Mesendoderm (in vitro differentiated cells): ENCODE results near the gene CALD1.

Experiments used
- DNase-seq: peaks from one replicate; pipeline ENCODE4 v3.0.0; 2013
- H2AK5ac ChIP-seq: 2 replicates; pipeline ENCODE4 v1.6.1; 2013; ENCODE audit warnings: low read length, inconsistent platforms
- H2BK120ac ChIP-seq: 2 replicates; pipeline ENCODE4 v1.6.1; 2013; ENCODE audit warnings: low read depth, mild to moderate bottlenecking, low read length, moderate library complexity, mixed read lengths
- H2BK15ac ChIP-seq: replicated peaks from 2 replicates; pipeline ENCODE4 v1.6.1; 2013; ENCODE audit warnings: low read depth, mild to moderate bottlenecking, moderate library complexity
- H2BK5ac ChIP-seq: 2 replicates; pipeline ENCODE4 v1.6.1; 2013; ENCODE audit warnings: low read length, inconsistent platforms
- H3K18ac ChIP-seq: 2 replicates; pipeline ENCODE4 v1.6.1; 2013; ENCODE audit warnings: mild to moderate bottlenecking, low read length, mixed read lengths
- H3K23ac ChIP-seq: one replicate; pipeline ENCODE4 v1.6.1; 2013; ENCODE audit warnings: low read length
- H3K27ac ChIP-seq: 2 replicates; pipeline ENCODE4 v1.5.1; 2013; ENCODE audit warnings: low read depth, mild to moderate bottlenecking, inconsistent platforms, low read length, moderate library complexity
- H3K27me3 ChIP-seq: 2 replicates; pipeline ENCODE4 v1.6.1; 2013; ENCODE audit warnings: low read length, control low read depth, mild to moderate bottlenecking, inconsistent platforms; ENCODE audit not compliant: insufficient read depth, poor library complexity
- H3K36me3 ChIP-seq: 2 replicates; pipeline ENCODE4 v1.6.1; 2013; ENCODE audit warnings: low read length, inconsistent platforms; ENCODE audit not compliant: control insufficient read depth, insufficient read depth
- H3K4ac ChIP-seq: one replicate; pipeline ENCODE4 v1.6.1; 2013; ENCODE audit warnings: low read depth, mild to moderate bottlenecking, low read length, moderate library complexity
- H3K4me1 ChIP-seq: 2 replicates; pipeline ENCODE4 v1.6.1; 2013; ENCODE audit warnings: low read depth, low read length, inconsistent platforms; ENCODE audit not compliant: control insufficient read depth
- H3K4me2 ChIP-seq: 2 replicates; pipeline ENCODE4 v1.6.1; 2013; ENCODE audit warnings: low read length
- H3K4me3 ChIP-seq: 2 replicates; pipeline ENCODE4 v1.5.1; 2013; ENCODE audit warnings: mild to moderate bottlenecking, low read length
- H3K56ac ChIP-seq: one replicate; pipeline ENCODE4 v1.6.1; 2013; ENCODE audit warnings: low read length
- H3K79me1 ChIP-seq: 2 replicates; pipeline ENCODE4 v1.6.1; 2013; ENCODE audit warnings: low read length, inconsistent platforms
- H3K79me2 ChIP-seq: 2 replicates; pipeline ENCODE4 v1.6.1; 2013; ENCODE audit warnings: mild to moderate bottlenecking, low read length; ENCODE audit not compliant: control insufficient read depth, insufficient read depth
- H3K9ac ChIP-seq: 2 replicates; pipeline ENCODE4 v1.6.1; 2013; ENCODE audit warnings: low read length, inconsistent platforms
- H4K5ac ChIP-seq: one replicate; pipeline ENCODE4 v1.6.1; 2013; ENCODE audit warnings: low read length
- H4K8ac ChIP-seq: one replicate; pipeline ENCODE4 v1.6.1; 2013; ENCODE audit warnings: low read depth, mild to moderate bottlenecking, control low read depth, low read length, moderate library complexity
- WGBS: extraction: QIAGEN DNeasy Blood & Tissue Kit; methylation state at CpG from one replicate; pipeline ENCODE4 v1.1.7; 2013; ENCODE audit warnings: low lambda C conversion rate, missing lambda C conversion rate; ENCODE audit not compliant: insufficient coverage; ENCODE audit errors: extremely low coverage; 5-methylcytosine and 5-hydroxymethylcytosine counted together

CALD1 gene

DNA sequence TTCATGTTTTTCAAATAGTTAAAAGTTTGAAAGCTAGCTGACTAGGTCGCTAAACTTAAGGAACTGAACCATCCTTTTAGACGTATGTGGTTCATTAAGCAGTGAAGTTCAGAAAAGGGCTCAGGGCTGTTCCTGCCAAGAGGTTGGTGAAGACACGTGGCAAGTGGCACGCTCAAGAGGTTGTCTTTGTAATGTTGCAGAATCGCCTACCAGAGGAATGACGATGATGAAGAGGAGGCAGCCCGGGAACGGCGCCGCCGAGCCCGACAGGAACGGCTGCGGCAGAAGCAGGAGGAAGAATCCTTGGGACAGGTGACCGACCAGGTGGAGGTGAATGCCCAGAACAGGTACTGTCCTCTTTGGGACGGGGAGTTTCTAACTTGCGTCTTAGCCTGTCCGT is 149.1 kb downstream of the CALD1 start:
- no peak for DNase-seq
- Histone ChIP-seq H4K8ac (no peak overlapping the region), H2AK5ac (no peak overlapping the region), H3K36me3 (peaks cover 3% of the 10 kb centered on the region), H2BK5ac (no peak overlapping the region), H3K27me3 (no peaks in the 10 kb centered on the region), H4K5ac (no peak overlapping the region), H2BK120ac (no peak overlapping the region), H3K9ac (no peak overlapping the region), H2BK15ac (no peak overlapping the region), H3K18ac (no peak overlapping the region), H3K4me2 (no peak overlapping the region), H3K56ac (no peak overlapping the region), H3K23ac (no peak overlapping the region), H3K79me2 (no peaks in the 10 kb centered on the region), H3K27ac (no peak overlapping the region), H3K4me1 (no peaks in the 10 kb centered on the region), H3K4ac (no peak overlapping the region), H3K79me1 (peaks cover 6% of the 10 kb centered on the region), H3K4me3 (no peak overlapping the region)
- WGBS, result no CpG with 5 or more reads among the region's 18 CpGs

GRCh38 chr7:134931487-134931886 is 152.1 kb downstream of the CALD1 start:
- Histone ChIP-seq H2BK15ac (no peak overlapping the region), H3K23ac (no peak overlapping the region), H2BK120ac (no peak overlapping the region), H3K56ac (no peak overlapping the region), H3K18ac (no peak overlapping the region), H3K4me1 (no peaks in the 10 kb centered on the region), H2AK5ac (no peak overlapping the region), H3K4ac (no peak overlapping the region), H3K27ac (no peak overlapping the region), H4K5ac (no peak overlapping the region), H3K4me3 (no peak overlapping the region), H3K79me1 (peaks cover 6% of the 10 kb centered on the region), H3K36me3 (peaks cover 5% of the 10 kb centered on the region), H2BK5ac (no peak overlapping the region), H3K79me2 (no peaks in the 10 kb centered on the region), H3K9ac (no peak overlapping the region), H4K8ac (no peak overlapping the region), H3K4me2 (no peak overlapping the region), H3K27me3 (no peaks in the 10 kb centered on the region)
- no peak for DNase-seq
- WGBS, result no CpG with 5 or more reads among the region's 1 CpG

GRCh38 chr7:134932707-134933370 is 153.4 kb downstream of the CALD1 start:
- Histone ChIP-seq H4K5ac (no peak overlapping the region), H3K4me3 (no peak overlapping the region), H3K79me1 (peaks cover 6% of the 10 kb centered on the region), H3K27me3 (no peaks in the 10 kb centered on the region), H3K9ac (no peak overlapping the region), H3K27ac (no peak overlapping the region), H3K79me2 (no peaks in the 10 kb centered on the region), H3K4me2 (no peak overlapping the region), H2BK15ac (no peak overlapping the region), H2BK5ac (no peak overlapping the region), H4K8ac (no peak overlapping the region), H3K4me1 (no peaks in the 10 kb centered on the region), H2AK5ac (no peak overlapping the region), H3K18ac (no peak overlapping the region), H3K4ac (no peak overlapping the region), H2BK120ac (no peak overlapping the region), H3K36me3 (peaks cover 5% of the 10 kb centered on the region), H3K23ac (no peak overlapping the region), H3K56ac (no peak overlapping the region)
- DNase-seq, result no peak
- WGBS, result no CpG with 5 or more reads among the region's 17 CpGs

DNA sequence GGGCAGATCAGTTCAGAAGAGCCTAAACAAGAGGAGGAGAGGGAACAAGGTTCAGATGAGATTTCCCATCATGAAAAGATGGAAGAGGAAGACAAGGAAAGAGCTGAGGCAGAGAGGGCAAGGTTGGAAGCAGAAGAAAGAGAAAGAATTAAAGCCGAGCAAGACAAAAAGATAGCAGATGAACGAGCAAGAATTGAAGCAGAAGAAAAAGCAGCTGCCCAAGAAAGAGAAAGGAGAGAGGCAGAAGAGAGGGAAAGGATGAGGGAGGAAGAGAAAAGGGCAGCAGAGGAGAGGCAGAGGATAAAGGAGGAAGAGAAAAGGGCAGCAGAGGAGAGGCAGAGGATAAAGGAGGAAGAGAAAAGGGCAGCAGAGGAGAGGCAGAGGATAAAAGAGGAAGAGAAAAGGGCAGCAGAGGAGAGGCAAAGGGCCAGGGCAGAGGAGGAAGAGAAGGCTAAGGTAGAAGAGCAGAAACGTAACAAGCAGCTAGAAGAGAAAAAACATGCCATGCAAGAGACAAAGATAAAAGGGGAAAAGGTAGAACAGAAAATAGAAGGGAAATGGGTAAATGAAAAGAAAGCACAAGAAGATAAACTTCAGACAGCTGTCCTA is 154.1 kb downstream of the CALD1 start:
- no peak for DNase-seq
- WGBS, result no CpG with 5 or more reads among the region's 3 CpGs
- H2BK5ac ChIP-seq, result no peak overlapping the region
- H3K23ac ChIP-seq, result no peak overlapping the region
- no peaks in the 10 kb centered on the region for H3K27me3 ChIP-seq
- no peak overlapping the region for H2BK120ac ChIP-seq
- H3K36me3 ChIP-seq, result peaks cover 5% of the 10 kb centered on the region
- no peak overlapping the region for H2BK15ac ChIP-seq
- H3K27ac ChIP-seq, result no peak overlapping the region
- no peak overlapping the region for H2AK5ac ChIP-seq
- no peaks in the 10 kb centered on the region for H3K4me1 ChIP-seq
- no peak overlapping the region for H3K4ac ChIP-seq
- H3K4me2 ChIP-seq, result no peak overlapping the region
- H3K18ac ChIP-seq, result no peak overlapping the region
- no peak overlapping the region for H3K9ac ChIP-seq
- no peak overlapping the region for H3K4me3 ChIP-seq
- no peak overlapping the region for H4K5ac ChIP-seq
- H4K8ac ChIP-seq, result no peak overlapping the region
- H3K79me2 ChIP-seq, result no peaks in the 10 kb centered on the region
- peaks cover 5% of the 10 kb centered on the region for H3K79me1 ChIP-seq
- H3K56ac ChIP-seq, result no peak overlapping the region

GRCh38 chr7:134935701-134936100 is 156.3 kb downstream of the CALD1 start:
- no peak overlapping the region for H4K8ac ChIP-seq
- peaks cover 4% of the 10 kb centered on the region for H3K4me1 ChIP-seq
- no peak overlapping the region for H4K5ac ChIP-seq
- H2AK5ac ChIP-seq, result no peak overlapping the region
- H3K4ac ChIP-seq, result no peak overlapping the region
- H2BK120ac ChIP-seq, result no peak overlapping the region
- H3K79me1 ChIP-seq, result peaks cover 4% of the 10 kb centered on the region
- DNase-seq, result no peak
- no peak overlapping the region for H3K23ac ChIP-seq
- H2BK5ac ChIP-seq, result no peak overlapping the region
- H2BK15ac ChIP-seq, result no peak overlapping the region
- H3K4me3 ChIP-seq, result no peak overlapping the region
- no peak overlapping the region for H3K18ac ChIP-seq
- peaks cover 5% of the 10 kb centered on the region for H3K36me3 ChIP-seq
- no peak overlapping the region for H3K27ac ChIP-seq
- WGBS, result no CpG with 5 or more reads among the region's 2 CpGs
- no peaks in the 10 kb centered on the region for H3K27me3 ChIP-seq
- no peaks in the 10 kb centered on the region for H3K79me2 ChIP-seq
- no peak overlapping the region for H3K56ac ChIP-seq
- H3K9ac ChIP-seq, result no peak overlapping the region
- no peak overlapping the region for H3K4me2 ChIP-seq
